Activated naive CD8-positive, alpha-beta T cell treated with anti-CD3 and anti-CD28 coated beads for 36 hours (primary cell): Measurements from ENCODE around the gene LAT. TPM values are rescaled to one million over a fixed set of nuclear protein-coding genes. Genes with fewer than 3 reads are reported as not detected.
"Not testable (repeated sequence)": the region's sequence is repeated elsewhere in the genome, so short reads cannot be mapped to it uniquely, and the experiment has no call there.

Experiments used
- DNase-seq: peaks from one replicate; pipeline ENCODE4 v3.0.0; 2021
- H3K27ac Mint-ChIP-seq: one replicate; pipeline ENCODE4 v1.8.0; 2022; ENCODE audit warnings: mild to moderate bottlenecking, moderate library complexity, mixed read lengths
- H3K27me3 Mint-ChIP-seq: one replicate; pipeline ENCODE4 v1.8.0; 2022; ENCODE audit warnings: mild to moderate bottlenecking, mixed read lengths
- H3K36me3 Mint-ChIP-seq: one replicate; pipeline ENCODE4 v1.8.0; 2021; ENCODE audit warnings: mild to moderate bottlenecking, mixed read lengths
- H3K4me1 Mint-ChIP-seq: one replicate; pipeline ENCODE4 v1.8.0; 2021; ENCODE audit warnings: mixed read lengths
- H3K4me3 Mint-ChIP-seq: one replicate; pipeline ENCODE4 v1.8.0; 2022; ENCODE audit warnings: mild to moderate bottlenecking, moderate library complexity, mixed read lengths
- H3K9me3 Mint-ChIP-seq: one replicate; pipeline ENCODE4 v1.8.0; 2022; ENCODE audit warnings: mixed read lengths
- total RNA-seq, 2 experiments: library from RNA; stranded (reverse); gene quantifications; one replicate each; pipeline ENCODE4 v1.2.3, GENCODE V29; 2021

LAT gene
- total RNA-seq, 2 experiments from 2014 or later = 159 to 175 TPM

GRCh38 chr16:28964496-28964895, 20.4 kb upstream of the LAT start:
- no peaks in the 10 kb centered on the region for H3K9me3 Mint-ChIP-seq
- H3K27ac Mint-ChIP-seq = no peak overlapping the region
- H3K27me3 Mint-ChIP-seq = no peaks in the 10 kb centered on the region
- no peak overlapping the region for H3K4me3 Mint-ChIP-seq
- no peaks in the 10 kb centered on the region for H3K4me1 Mint-ChIP-seq
- DNase-seq = no peak
- H3K36me3 Mint-ChIP-seq = peaks cover 24% of the 10 kb centered on the region

- H3K4me1 Mint-ChIP-seq = no peaks in the 10 kb centered on the region
- DNase-seq = no peak
- no peaks in the 10 kb centered on the region for H3K27me3 Mint-ChIP-seq
- H3K4me3 Mint-ChIP-seq = no peak overlapping the region
- H3K36me3 Mint-ChIP-seq = peaks cover 16% of the 10 kb centered on the region
- H3K27ac Mint-ChIP-seq = no peak overlapping the region
- no peaks in the 10 kb centered on the region for H3K9me3 Mint-ChIP-seq
Observed at GRCh38 chr16:28967156-28967555, 17.7 kb upstream of the LAT start.

DNA sequence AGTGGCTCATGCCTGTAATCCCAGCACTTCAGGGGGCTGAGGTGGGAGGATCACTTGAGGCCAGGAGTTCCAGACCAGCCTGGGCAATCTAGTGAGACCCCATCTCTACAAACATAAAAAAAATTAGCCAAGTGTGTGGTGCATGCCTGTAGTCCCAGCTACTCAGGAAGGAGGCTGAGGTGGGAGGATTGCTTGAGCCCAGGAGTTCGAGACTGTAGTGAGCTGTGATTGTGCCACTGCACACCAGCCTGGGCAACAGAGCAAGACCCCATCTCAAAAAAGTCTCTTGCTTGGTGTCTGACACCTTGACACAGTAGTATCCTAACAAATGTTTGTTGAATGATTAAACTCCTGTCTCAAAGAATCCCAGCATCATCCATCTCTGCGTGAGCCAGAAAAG, 15.2 kb upstream of the LAT start:
- not testable (repeated sequence) for H3K4me1 Mint-ChIP-seq

DNA sequence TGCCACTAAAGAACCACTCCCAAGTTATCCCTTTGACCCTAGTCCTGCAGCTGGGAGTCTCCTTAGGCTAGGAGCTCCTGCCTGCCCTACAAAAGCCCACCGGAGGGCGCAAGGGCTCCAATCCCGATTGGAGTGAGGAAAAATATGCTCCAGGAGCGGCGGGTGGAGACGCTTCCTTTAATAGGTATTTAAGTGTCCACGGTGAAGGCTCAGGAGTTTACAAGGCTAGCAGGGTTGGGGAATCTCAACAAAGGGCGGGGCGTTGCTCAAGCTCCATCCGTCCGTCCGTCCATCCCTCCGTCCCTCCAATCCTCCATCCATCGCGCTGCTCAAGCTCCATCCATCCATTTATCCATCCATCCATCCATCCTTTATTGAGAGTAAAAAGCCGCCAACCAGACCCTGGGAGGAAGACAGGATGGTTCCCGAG, 10.8 kb upstream of the LAT start:
- peaks cover 2% of the 10 kb centered on the region for H3K36me3 Mint-ChIP-seq
- H3K27ac Mint-ChIP-seq = peak overlapping the region; percentile 95
- DNase-seq = no peak
- no peaks in the 10 kb centered on the region for H3K9me3 Mint-ChIP-seq
- peaks cover 27% of the 10 kb centered on the region for H3K4me1 Mint-ChIP-seq
- no peaks in the 10 kb centered on the region for H3K27me3 Mint-ChIP-seq
- H3K4me3 Mint-ChIP-seq = peak overlapping the region; percentile 95

More for the DNA sequence above, 15.2 kb upstream of the LAT start:
- not testable (repeated sequence) for H3K4me3 Mint-ChIP-seq, H3K9me3 Mint-ChIP-seq, H3K27ac Mint-ChIP-seq, DNase-seq, H3K36me3 Mint-ChIP-seq, H3K27me3 Mint-ChIP-seq

- H3K36me3 Mint-ChIP-seq = peaks cover 2% of the 10 kb centered on the region
- H3K27ac Mint-ChIP-seq = peak within 1 kb of the TSS; percentile 95
- H3K9me3 Mint-ChIP-seq = no peaks in the 10 kb centered on the region
- H3K27me3 Mint-ChIP-seq = no peaks in the 10 kb centered on the region
- peak; percentile 96 for DNase-seq
- peak within 1 kb of the TSS; percentile 95 for H3K4me3 Mint-ChIP-seq
- H3K4me1 Mint-ChIP-seq = peaks cover 27% of the 10 kb centered on the region
Observed at GRCh38 chr16:28974437-28975157, 10.3 kb upstream of the LAT start, which contains the start of gene SPNS1. Gene SPNS1 (plus strand): TSS chr16:28974778. CDS start chr16:28975152, 374 bp downstream.

DNA sequence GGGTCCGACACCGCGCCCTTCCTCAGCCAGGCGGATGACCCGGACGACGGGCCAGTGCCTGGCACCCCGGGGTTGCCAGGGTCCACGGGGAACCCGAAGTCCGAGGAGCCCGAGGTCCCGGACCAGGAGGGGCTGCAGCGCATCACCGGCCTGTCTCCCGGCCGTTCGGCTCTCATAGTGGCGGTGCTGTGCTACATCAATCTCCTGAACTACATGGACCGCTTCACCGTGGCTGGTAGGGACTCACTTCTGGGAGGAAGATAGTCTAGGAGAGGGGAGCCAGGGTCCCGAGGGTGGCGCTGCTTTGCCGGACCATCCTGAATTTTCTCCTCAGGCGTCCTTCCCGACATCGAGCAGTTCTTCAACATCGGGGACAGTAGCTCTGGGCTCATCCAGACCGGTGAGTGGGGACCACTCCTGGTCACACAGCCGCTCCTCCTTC, 9.7 kb upstream of the LAT start:
- Mint-ChIP-seq H3K27me3 (no peaks in the 10 kb centered on the region), H3K36me3 (peaks cover 2% of the 10 kb centered on the region), H3K4me1 (peaks cover 27% of the 10 kb centered on the region), H3K4me3 (peak overlapping the region; percentile 95), H3K9me3 (no peaks in the 10 kb centered on the region), H3K27ac (peak overlapping the region; percentile 95)
- DNase-seq = no peak

- Mint-ChIP-seq H3K4me3 (no peak overlapping the region), H3K4me1 (peaks cover 27% of the 10 kb centered on the region), H3K27ac (peak overlapping the region; percentile 18), H3K36me3 (peaks cover 28% of the 10 kb centered on the region), H3K9me3 (peaks cover 3% of the 10 kb centered on the region), H3K27me3 (no peaks in the 10 kb centered on the region)
- DNase-seq = no peak
Observed at GRCh38 chr16:28977703-28978662, 6.9 kb upstream of the LAT start.

GRCh38 chr16:28980330-28980729, 4.5 kb upstream of the LAT start:
- H3K36me3 Mint-ChIP-seq = peaks cover 41% of the 10 kb centered on the region
- H3K27ac Mint-ChIP-seq = not testable (repeated sequence)

DNA sequence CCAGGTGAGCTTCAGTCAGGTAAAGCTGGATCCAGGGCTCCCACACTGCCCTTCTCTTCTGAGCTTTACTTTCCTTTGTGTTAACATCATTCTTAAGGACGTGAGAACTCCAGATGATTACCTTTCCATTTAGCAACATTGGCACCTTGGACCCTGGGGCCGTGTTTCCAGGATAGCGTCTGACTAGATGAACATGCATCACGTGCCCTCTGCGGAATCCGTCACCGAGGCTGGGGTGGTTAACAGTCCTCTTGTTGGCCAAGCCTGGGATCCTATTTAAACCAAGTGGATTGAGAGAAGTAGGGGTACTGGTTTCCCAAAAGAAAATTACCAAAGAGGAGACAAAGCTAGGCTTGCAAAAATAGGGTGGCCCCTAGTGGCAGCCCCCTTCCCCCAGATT, 3.9 kb upstream of the LAT start:
- Mint-ChIP-seq H3K27me3 (no peaks in the 10 kb centered on the region), H3K4me3 (no peak overlapping the region), H3K36me3 (peaks cover 46% of the 10 kb centered on the region), H3K9me3 (peaks cover 3% of the 10 kb centered on the region), H3K27ac (no peak overlapping the region), H3K4me1 (peaks cover 31% of the 10 kb centered on the region)
- DNase-seq = no peak

More at GRCh38 chr16:28980330-28980729, 4.5 kb upstream of the LAT start:
- H3K4me3 Mint-ChIP-seq, DNase-seq, H3K27me3 Mint-ChIP-seq, H3K9me3 Mint-ChIP-seq: not testable (repeated sequence)
- peaks cover 37% of the 10 kb centered on the region for H3K4me1 Mint-ChIP-seq

DNA sequence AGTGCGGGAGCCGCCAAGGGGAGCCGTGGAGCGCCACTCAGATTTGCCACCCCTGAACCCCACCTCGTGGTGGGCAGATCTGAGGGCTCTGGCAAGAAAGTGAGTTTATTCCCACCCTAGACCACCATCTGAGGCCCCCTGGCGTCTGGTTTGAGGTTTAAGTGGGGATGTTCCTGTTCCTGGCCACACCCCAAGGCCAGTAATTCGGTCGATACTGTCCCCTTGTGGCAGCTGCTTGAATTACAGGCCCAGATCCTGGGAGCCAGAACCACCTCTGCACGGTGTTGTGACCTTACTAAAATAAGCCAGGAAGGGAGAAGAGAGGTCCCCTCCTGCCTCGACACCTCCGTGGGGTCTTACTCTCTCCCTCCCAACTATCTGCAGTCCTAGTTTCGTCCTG, 3.3 kb upstream of the LAT start:
- H3K27me3 Mint-ChIP-seq = no peaks in the 10 kb centered on the region
- DNase-seq = peak; percentile 52
- H3K27ac Mint-ChIP-seq = no peak overlapping the region
- no peak overlapping the region for H3K4me3 Mint-ChIP-seq
- peaks cover 25% of the 10 kb centered on the region for H3K4me1 Mint-ChIP-seq
- H3K9me3 Mint-ChIP-seq = peaks cover 3% of the 10 kb centered on the region
- peaks cover 52% of the 10 kb centered on the region for H3K36me3 Mint-ChIP-seq

DNA sequence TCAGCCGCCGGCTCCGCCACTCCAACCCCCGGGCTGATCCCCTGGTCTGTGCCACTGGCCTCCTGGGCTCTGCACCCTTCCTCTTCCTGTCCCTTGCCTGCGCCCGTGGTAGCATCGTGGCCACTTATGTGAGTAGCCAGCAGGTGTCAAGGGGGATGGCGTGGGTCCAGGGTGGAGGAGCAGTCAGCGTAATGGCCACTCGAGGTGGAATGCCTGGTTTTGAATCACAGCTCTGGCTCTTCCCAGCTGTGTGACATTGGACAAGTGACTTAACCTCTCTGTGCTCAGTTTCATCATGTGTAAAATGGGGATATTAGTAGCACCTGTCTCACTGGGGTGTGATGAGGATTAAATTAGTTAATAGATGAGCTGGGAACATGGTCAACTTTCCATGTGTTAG, 2.4 kb upstream of the LAT start:
- Mint-ChIP-seq H3K27me3 (no peaks in the 10 kb centered on the region), H3K4me3 (no peak overlapping the region), H3K9me3 (peaks cover 7% of the 10 kb centered on the region), H3K27ac (no peak overlapping the region), H3K4me1 (peaks cover 26% of the 10 kb centered on the region), H3K36me3 (peaks cover 59% of the 10 kb centered on the region)
- no peak for DNase-seq

- peaks cover 27% of the 10 kb centered on the region for H3K4me1 Mint-ChIP-seq
- H3K27ac Mint-ChIP-seq = peak overlapping the region; percentile 88
- H3K9me3 Mint-ChIP-seq = peaks cover 10% of the 10 kb centered on the region
- H3K27me3 Mint-ChIP-seq = no peaks in the 10 kb centered on the region
- H3K36me3 Mint-ChIP-seq = peaks cover 64% of the 10 kb centered on the region
- H3K4me3 Mint-ChIP-seq = peak overlapping the region; percentile 14
- no peak for DNase-seq
Observed at GRCh38 chr16:28982949-28983348, 1.9 kb upstream of the LAT start.

DNA sequence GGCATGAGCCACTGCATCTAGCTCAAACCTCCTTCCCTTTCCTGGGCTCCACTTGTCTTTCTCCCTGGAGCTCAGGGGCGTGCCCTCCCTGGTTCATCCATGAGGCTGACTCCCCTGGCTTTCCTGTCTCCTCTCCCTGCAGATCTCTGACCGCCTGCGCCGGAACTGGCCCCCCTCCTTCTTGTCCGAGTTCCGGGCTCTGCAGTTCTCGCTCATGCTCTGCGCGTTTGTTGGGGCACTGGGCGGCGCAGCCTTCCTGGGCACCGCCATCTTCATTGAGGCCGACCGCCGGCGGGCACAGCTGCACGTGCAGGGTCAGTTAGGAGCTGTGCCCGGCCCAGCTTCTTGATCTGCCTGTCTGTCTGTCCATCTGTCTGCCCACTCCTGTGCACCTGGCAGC, 1.2 kb upstream of the LAT start:
- Mint-ChIP-seq H3K27ac (peak overlapping the region; percentile 88), H3K9me3 (peaks cover 10% of the 10 kb centered on the region), H3K27me3 (no peaks in the 10 kb centered on the region), H3K4me1 (peaks cover 25% of the 10 kb centered on the region), H3K36me3 (peaks cover 70% of the 10 kb centered on the region), H3K4me3 (peak overlapping the region; percentile 71)
- DNase-seq = no peak

DNA sequence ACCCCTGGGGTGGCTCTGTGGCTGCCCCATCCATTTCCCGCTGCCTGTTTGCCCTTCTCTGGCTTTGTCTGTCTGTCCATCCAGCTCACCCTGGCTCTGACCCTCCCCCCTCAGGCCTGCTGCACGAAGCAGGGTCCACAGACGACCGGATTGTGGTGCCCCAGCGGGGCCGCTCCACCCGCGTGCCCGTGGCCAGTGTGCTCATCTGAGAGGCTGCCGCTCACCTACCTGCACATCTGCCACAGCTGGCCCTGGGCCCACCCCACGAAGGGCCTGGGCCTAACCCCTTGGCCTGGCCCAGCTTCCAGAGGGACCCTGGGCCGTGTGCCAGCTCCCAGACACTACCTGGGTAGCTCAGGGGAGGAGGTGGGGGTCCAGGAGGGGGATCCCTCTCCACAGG, 761 bp upstream of the LAT start:
- no peak for DNase-seq
- no peaks in the 10 kb centered on the region for H3K27me3 Mint-ChIP-seq
- H3K36me3 Mint-ChIP-seq = peaks cover 75% of the 10 kb centered on the region

More for the DNA sequence above, 761 bp upstream of the LAT start:
- peaks cover 10% of the 10 kb centered on the region for H3K9me3 Mint-ChIP-seq
- H3K4me3 Mint-ChIP-seq = peak overlapping the region; percentile 71
- H3K27ac Mint-ChIP-seq = peak overlapping the region; percentile 88
- peaks cover 28% of the 10 kb centered on the region for H3K4me1 Mint-ChIP-seq
